GM19023 (cell line): ENCODE data around the gene MINAR1.
"Not testable (repeated sequence)": the region's sequence is repeated elsewhere in the genome, so short reads cannot be mapped to it uniquely, and the experiment has no call there.

ENCODE experiments used
- ATAC-seq: cut with Tn5 transposase; IDR thresholded peaks from one replicate; pipeline ENCODE4 v1.9.1; 2021; ENCODE audit warnings: mild to moderate bottlenecking, moderate library complexity; ENCODE audit not compliant: unreplicated experiment

MINAR1 gene

GRCh38 chr15:79431636-79432344 lies at the start of gene MINAR1:
MINAR1 (plus strand) TSS chr15:79432336; CDS start chr15:79456148, 23,812 bp downstream.
- ATAC-seq: no peak

GRCh38 chr15:79394231-79394630 lies 37.9 kb upstream of the MINAR1 start:
- no peak for ATAC-seq

GRCh38 chr15:79396850-79397249 lies 35.3 kb upstream of the MINAR1 start:
- no peak for ATAC-seq

GRCh38 chr15:79397269-79397910 lies 34.7 kb upstream of the MINAR1 start:
- ATAC-seq: no peak

GRCh38 chr15:79399606-79400005 lies 32.5 kb upstream of the MINAR1 start:
- no peak for ATAC-seq

- ATAC-seq: no peak
Measured at GRCh38 chr15:79400650-79401049, 31.5 kb upstream of the MINAR1 start.

GRCh38 chr15:79401301-79401700 lies 30.8 kb upstream of the MINAR1 start:
- ATAC-seq: no peak

GRCh38 chr15:79402136-79402535 lies 30.0 kb upstream of the MINAR1 start:
- no peak for ATAC-seq

- no peak for ATAC-seq
Measured at GRCh38 chr15:79403501-79403900, 28.6 kb upstream of the MINAR1 start.

- ATAC-seq: no peak
Measured at GRCh38 chr15:79406210-79406609, 25.9 kb upstream of the MINAR1 start.

GRCh38 chr15:79408041-79408440 lies 24.1 kb upstream of the MINAR1 start:
- ATAC-seq: no peak

- ATAC-seq: no peak
Measured at GRCh38 chr15:79410237-79410636, 21.9 kb upstream of the MINAR1 start.

GRCh38 chr15:79412010-79412409 lies 20.1 kb upstream of the MINAR1 start:
- no peak for ATAC-seq

GRCh38 chr15:79412429-79412828 lies 19.7 kb upstream of the MINAR1 start:
- no peak for ATAC-seq

GRCh38 chr15:79416876-79417275 lies 15.3 kb upstream of the MINAR1 start:
- ATAC-seq: no peak

- ATAC-seq: no peak
Measured at GRCh38 chr15:79418693-79419279, 13.3 kb upstream of the MINAR1 start.

- ATAC-seq: no peak
Measured at GRCh38 chr15:79425591-79426295, 6.4 kb upstream of the MINAR1 start.

GRCh38 chr15:79426899-79427298 lies 5.2 kb upstream of the MINAR1 start:
- ATAC-seq: not testable (repeated sequence)

- ATAC-seq: no peak
Measured at GRCh38 chr15:79427781-79428598, 4.1 kb upstream of the MINAR1 start.

- no peak for ATAC-seq
Measured at GRCh38 chr15:79430901-79431635, 1.1 kb upstream of the MINAR1 start.
